ENCODE data around the gene CCDC116. TPM values are rescaled to one million over a fixed set of nuclear protein-coding genes. Genes with fewer than 3 reads are reported as not detected.

Gene CCDC116
- total and polyA plus RNA-seq, 2 experiments from 2014 or later: 0.14 TPM; not detected in 1

GRCh38 chr22:21680830-21681565 lies 48.4 kb downstream of the CCDC116 start (continued):
- TF ChIP-seq, protein P1, sequence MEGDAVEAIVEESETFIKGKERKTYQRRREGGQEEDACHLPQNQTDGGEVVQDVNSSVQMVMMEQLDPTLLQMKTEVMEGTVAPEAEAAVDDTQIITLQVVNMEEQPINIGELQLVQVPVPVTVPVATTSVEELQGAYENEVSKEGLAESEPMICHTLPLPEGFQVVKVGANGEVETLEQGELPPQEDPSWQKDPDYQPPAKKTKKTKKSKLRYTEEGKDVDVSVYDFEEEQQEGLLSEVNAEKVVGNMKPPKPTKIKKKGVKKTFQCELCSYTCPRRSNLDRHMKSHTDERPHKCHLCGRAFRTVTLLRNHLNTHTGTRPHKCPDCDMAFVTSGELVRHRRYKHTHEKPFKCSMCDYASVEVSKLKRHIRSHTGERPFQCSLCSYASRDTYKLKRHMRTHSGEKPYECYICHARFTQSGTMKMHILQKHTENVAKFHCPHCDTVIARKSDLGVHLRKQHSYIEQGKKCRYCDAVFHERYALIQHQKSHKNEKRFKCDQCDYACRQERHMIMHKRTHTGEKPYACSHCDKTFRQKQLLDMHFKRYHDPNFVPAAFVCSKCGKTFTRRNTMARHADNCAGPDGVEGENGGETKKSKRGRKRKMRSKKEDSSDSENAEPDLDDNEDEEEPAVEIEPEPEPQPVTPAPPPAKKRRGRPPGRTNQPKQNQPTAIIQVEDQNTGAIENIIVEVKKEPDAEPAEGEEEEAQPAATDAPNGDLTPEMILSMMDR (conservative IDR thresholded peaks at IDR 0.05; ENCODE audit: low read depth in 2 of 2): no peak
- TF ChIP-seq ZNF114 (CRISPR knock-in tag; IDR thresholded peaks at IDR 0.05) (no peak), CREB1 (CRISPR knock-in tag; IDR thresholded peaks at IDR 0.05; ENCODE audit: low read depth) (no peak)
- TF ChIP-seq, protein P2, sequence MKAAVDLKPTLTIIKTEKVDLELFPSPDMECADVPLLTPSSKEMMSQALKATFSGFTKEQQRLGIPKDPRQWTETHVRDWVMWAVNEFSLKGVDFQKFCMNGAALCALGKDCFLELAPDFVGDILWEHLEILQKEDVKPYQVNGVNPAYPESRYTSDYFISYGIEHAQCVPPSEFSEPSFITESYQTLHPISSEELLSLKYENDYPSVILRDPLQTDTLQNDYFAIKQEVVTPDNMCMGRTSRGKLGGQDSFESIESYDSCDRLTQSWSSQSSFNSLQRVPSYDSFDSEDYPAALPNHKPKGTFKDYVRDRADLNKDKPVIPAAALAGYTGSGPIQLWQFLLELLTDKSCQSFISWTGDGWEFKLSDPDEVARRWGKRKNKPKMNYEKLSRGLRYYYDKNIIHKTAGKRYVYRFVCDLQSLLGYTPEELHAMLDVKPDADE (IDR thresholded peaks at IDR 0.05): no peak

- no peak for DNase-seq (ENCODE audit: low spot score)
- TF ChIP-seq EZH2phosphoT487 (IDR thresholded peaks at IDR 0.05; ENCODE audit: unreplicated experiment) (no peak), POLR2AphosphoS5 (IDR thresholded peaks at IDR 0.05; ENCODE audit: low read depth) (no peak), REST (IDR thresholded peaks at IDR 0.05; ENCODE audit: unreplicated experiment) (no peak), CREB1 (CRISPR knock-in tag; IDR thresholded peaks at IDR 0.05; ENCODE audit: low read depth) (no peak), JUNB (IDR thresholded peaks at IDR 0.05; ENCODE audit: unreplicated experiment) (no peak), ZNF114 (CRISPR knock-in tag; IDR thresholded peaks at IDR 0.05) (no peak), EZH2 (IDR thresholded peaks at IDR 0.05; ENCODE audit: low read depth, unreplicated experiment) (no peak), STAT1 (IDR thresholded peaks at IDR 0.05; ENCODE audit: unreplicated experiment) (no peak), NANOG (IDR thresholded peaks at IDR 0.05; ENCODE audit: borderline replicate concordance) (no peak), ZNF331 (CRISPR knock-in tag; IDR thresholded peaks at IDR 0.05; ENCODE audit: low read depth) (no peak)
- TF ChIP-seq, protein P2 (IDR thresholded peaks at IDR 0.05): no peak
- TF ChIP-seq, protein P1 (conservative IDR thresholded peaks at IDR 0.05; ENCODE audit: low read depth in 2 of 2): no peak
Observed at GRCh38 chr22:21681566-21682370, 49.2 kb downstream of the CCDC116 start.

More at GRCh38 chr22:21681566-21682370, 49.2 kb downstream of the CCDC116 start:
- Mint-ChIP-seq H3K4me1 (no peaks in the 10 kb centered on the region), H3K36me3 (ENCODE audit: low read depth) (peaks cover 24% of the 10 kb centered on the region), H3K27me3 (ENCODE audit: insufficient read depth, low read depth, poor library complexity) (peaks cover 7% of the 10 kb centered on the region), H3K27ac (no peak overlapping the region), H3K4me3 (no peak overlapping the region), H3K9me3 (peaks cover 12% of the 10 kb centered on the region; the same call in 2 of the 3 replicates)
- H3K36me3 ChIP-seq (ENCODE audit: insufficient read depth): 0 out of 2 replicates have a peak, but pooled peaks cover 4% of the 10 kb centered on the region
- no peaks in the 10 kb centered on the region for H3K79me2 ChIP-seq (replicated peaks; ENCODE audit: insufficient read depth)
- H3K27me3 ChIP-seq (ENCODE audit: insufficient read depth): no peaks in the 10 kb centered on the region
- no peak overlapping the region for H3K27ac ChIP-seq (ENCODE audit: low read depth)
- H3K4me3 ChIP-seq: no peak overlapping the region
- no peaks in the 10 kb centered on the region for H3K4me1 ChIP-seq (ENCODE audit: insufficient read depth)
- H3F3A ChIP-seq (replicated peaks; ENCODE audit: low read depth): no peaks in the 10 kb centered on the region
- no peak overlapping the region for H2AFZ ChIP-seq
- H3K9me2 ChIP-seq (ENCODE audit: insufficient read depth): no peaks in the 10 kb centered on the region
- H3K4me2 ChIP-seq: no peak overlapping the region
- H4K20me1 ChIP-seq (replicated peaks; ENCODE audit: insufficient read depth): no peaks in the 10 kb centered on the region; the same call in 1 of the 2 replicates
- no peak for ATAC-seq

All from GM23338 (cell line).